HFF-Myc (cell line): ENCODE measurements around the gene GHSR.

Source experiments
- DNase-seq: peaks from one replicate; pipeline ENCODE4 v3.0.0-alpha.2; 2011; ENCODE audit warnings: low read depth; ENCODE audit errors: extremely low read depth
- H3K4me3 ChIP-seq: replicated peaks from 2 replicates; pipeline ENCODE4 v1.5.1; 2011; ENCODE audit warnings: low read depth, mild to moderate bottlenecking, control low read depth, low read length
- CTCF ChIP-seq: IDR thresholded peaks from 2 replicates; pipeline ENCODE4 v1.5.1; 2012; ENCODE audit warnings: mild to moderate bottlenecking, low read depth, low read length, control low read depth; ENCODE audit errors: missing control alignments

Gene GHSR

GRCh38 chr3:172398484-172398883 is 49.8 kb downstream of the GHSR start:
- no peak for DNase-seq
- TF ChIP-seq CTCF, result no peak
- H3K4me3 ChIP-seq, result no peak overlapping the region

- H3K4me3 ChIP-seq, result no peak overlapping the region
- TF ChIP-seq CTCF, result no peak
- peak; percentile 1 for DNase-seq
Measured at GRCh38 chr3:172397716-172398405, 50.4 kb downstream of the GHSR start.

- no peak for TF ChIP-seq CTCF
- DNase-seq, result no peak
- no peak overlapping the region for H3K4me3 ChIP-seq
Measured at GRCh38 chr3:172396400-172396799, 51.9 kb downstream of the GHSR start.

- TF ChIP-seq CTCF, result no peak
- H3K4me3 ChIP-seq, result no peak overlapping the region
- no peak for DNase-seq
Measured at GRCh38 chr3:172394692-172395091, 53.6 kb downstream of the GHSR start.
